ENCODE results near the gene CHD1. TPM values are rescaled to one million over a fixed set of nuclear protein-coding genes. Genes with fewer than 3 reads are reported as not detected.
A peak's percentile ranks its signal among the peaks of the same experiment; 100 is the strongest.
"Not testable (repeated sequence)": the region's sequence is repeated elsewhere in the genome, so short reads cannot be mapped to it uniquely, and the experiment has no call there.

Gene CHD1
- 53.5 TPM for total RNA-seq

- DNase-seq (ENCODE audit: low spot score), result peak; percentile 95
These were observed at the start of gene CHD1 for GRCh38 chr5:98928873-98929709. Gene CHD1, minus strand, starts transcription at chr5:98929007. Its CDS starts 2,621 bp downstream, at chr5:98926386.

GRCh38 chr5:98978528-98978927 lies 49.7 kb upstream of the CHD1 start:
- DNase-seq (ENCODE audit: low spot score), result no peak

- no peak for DNase-seq (ENCODE audit: low spot score)
These were observed 48.9 kb upstream of the CHD1 start for GRCh38 chr5:98977723-98978122.

GRCh38 chr5:98975682-98976407 lies 47.0 kb upstream of the CHD1 start:
- no peak for DNase-seq (ENCODE audit: low spot score)

GRCh38 chr5:98975223-98975622 lies 46.4 kb upstream of the CHD1 start:
- DNase-seq (ENCODE audit: low spot score), result no peak

- DNase-seq (ENCODE audit: low spot score), result no peak
These were observed 40.6 kb upstream of the CHD1 start for GRCh38 chr5:98969400-98969799.

- no peak for DNase-seq (ENCODE audit: low spot score)
These were observed 39.3 kb upstream of the CHD1 start for GRCh38 chr5:98968056-98968564.

GRCh38 chr5:98965226-98965625 lies 36.4 kb upstream of the CHD1 start:
- no peak for DNase-seq (ENCODE audit: low spot score)

GRCh38 chr5:98964621-98965020 lies 35.8 kb upstream of the CHD1 start:
- no peak for DNase-seq (ENCODE audit: low spot score)

GRCh38 chr5:98963019-98963418 lies 34.2 kb upstream of the CHD1 start:
- DNase-seq (ENCODE audit: low spot score), result no peak

GRCh38 chr5:98962587-98962986 lies 33.8 kb upstream of the CHD1 start:
- DNase-seq (ENCODE audit: low spot score), result no peak

GRCh38 chr5:98961665-98962344 lies 33.0 kb upstream of the CHD1 start:
- no peak for DNase-seq (ENCODE audit: low spot score)

- no peak for DNase-seq (ENCODE audit: low spot score)
These were observed 28.5 kb upstream of the CHD1 start for GRCh38 chr5:98957307-98957706.

GRCh38 chr5:98955888-98956287 lies 27.1 kb upstream of the CHD1 start:
- DNase-seq (ENCODE audit: low spot score), result not testable (repeated sequence)

- DNase-seq (ENCODE audit: low spot score), result not testable (repeated sequence)
These were observed 26.7 kb upstream of the CHD1 start for GRCh38 chr5:98955471-98955870.

GRCh38 chr5:98954392-98955028 lies 25.7 kb upstream of the CHD1 start:
- DNase-seq (ENCODE audit: low spot score), result no peak

GRCh38 chr5:98942847-98943246 lies 14.0 kb upstream of the CHD1 start:
- no peak for DNase-seq (ENCODE audit: low spot score)

- DNase-seq (ENCODE audit: low spot score), result no peak
These were observed 12.5 kb upstream of the CHD1 start for GRCh38 chr5:98941131-98941883.

- no peak for DNase-seq (ENCODE audit: low spot score)
These were observed 11.8 kb upstream of the CHD1 start for GRCh38 chr5:98940581-98940980.

GRCh38 chr5:98938464-98938863 lies 9.7 kb upstream of the CHD1 start:
- no peak for DNase-seq (ENCODE audit: low spot score)

Measured in ureter (tissue), 1 donor.